ENCODE results near the gene CRAT. TPM values are rescaled to one million over a fixed set of nuclear protein-coding genes. Genes with fewer than 3 reads are reported as not detected.

The CRAT gene
- polyA plus RNA-seq, 1 donor (not counting 4 experiments of a cell fraction or from before 2014, with no cell fraction given) = 6.5 TPM

DNA sequence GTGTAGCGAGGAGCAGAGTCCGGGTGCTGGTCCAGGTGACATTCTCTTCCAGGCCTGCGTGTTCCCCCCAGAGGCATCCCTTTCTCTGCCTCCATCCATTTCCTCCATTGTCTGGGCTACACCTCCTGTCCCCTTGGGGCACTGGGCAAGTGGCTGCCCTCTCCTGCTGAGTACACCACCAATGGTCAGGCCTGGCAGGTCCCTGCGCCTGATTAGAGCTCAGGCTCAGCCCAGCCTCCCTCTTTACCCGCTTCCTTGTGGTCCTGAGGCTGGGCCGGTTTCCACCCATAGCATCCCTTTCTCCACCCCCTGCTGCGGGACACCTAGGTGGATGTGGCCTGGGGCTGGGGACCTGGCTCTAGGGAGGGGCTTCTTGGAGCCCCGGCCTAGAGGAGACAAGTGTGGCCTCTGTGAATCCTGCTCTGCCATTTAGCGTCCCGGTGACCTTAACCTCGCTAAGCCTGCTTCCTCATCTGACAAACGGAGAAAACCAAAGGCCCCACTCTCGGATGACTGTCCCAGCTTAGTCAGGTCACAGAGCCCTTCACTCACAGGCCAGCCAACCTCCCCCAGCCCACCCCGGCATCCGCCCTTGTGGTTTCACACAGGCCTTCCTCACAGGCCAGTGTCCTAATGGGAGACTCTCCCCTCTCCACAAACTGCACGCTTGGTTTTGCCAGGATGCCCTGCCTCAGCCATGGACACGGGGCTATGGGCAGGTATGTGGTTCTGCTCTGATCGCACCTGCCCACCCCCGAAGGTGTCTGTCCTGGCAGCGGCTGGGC is 16.8 kb downstream of the CRAT start:
- Histone ChIP-seq H4K20me1 (ENCODE audit: control insufficient read depth, extremely low read depth, insufficient read depth, low read length) (no peaks in the 10 kb centered on the region), H3K9ac (ENCODE audit: control insufficient read depth, extremely low read depth, insufficient read depth, low read length) (no peak overlapping the region), H3K4me1 (ENCODE audit: control insufficient read depth, extremely low read depth, insufficient read depth, low read length) (peaks cover 7% of the 10 kb centered on the region), H3K79me2 (ENCODE audit: control insufficient read depth, insufficient read depth, low read length) (no peaks in the 10 kb centered on the region), H2AFZ (ENCODE audit: control insufficient read depth, low read length) (no peak overlapping the region), H3K27me3 (ENCODE audit: control insufficient read depth, extremely low read depth, insufficient read depth, low read length) (no peaks in the 10 kb centered on the region), H3K36me3 (ENCODE audit: control insufficient read depth in 2 of 2, extremely low read depth in 1 of 2, insufficient read depth in 2 of 2, low read length in 2 of 2) (peaks cover 7 to 10% of the 10 kb centered on the region in 2 experiments), H3K4me3 (ENCODE audit: control insufficient read depth in 2 of 3, extremely low read depth in 1 of 3, insufficient read depth in 2 of 3, low read depth in 1 of 3, low read length in 3 of 3) (no peak overlapping the region), H3K27ac (ENCODE audit: control insufficient read depth, insufficient read depth, low read length) (no peak overlapping the region), H3K9me1 (ENCODE audit: control insufficient read depth, extremely low read depth, insufficient read depth, low read length) (no peaks in the 10 kb centered on the region), H3K9me3 (ENCODE audit: control insufficient read depth, low read depth, low read length) (no peaks in the 10 kb centered on the region), H3K4me2 (ENCODE audit: control insufficient read depth, extremely low read depth, insufficient read depth, low read depth, low read length) (no peak overlapping the region)
- no peak for FAIRE-seq
- dilution Hi-C loops (cut with MboI; ENCODE audit: extremely low pct_ligation_motif_present, low sequenced_read_pairs) = no loop called here
- DNase-seq (ENCODE audit: low read depth, low spot score) = no peak
- no peak for TF ChIP-seq EZH2 (IDR thresholded peaks at IDR 0.05; ENCODE audit: low read length)
- TF ChIP-seq, protein P1, sequence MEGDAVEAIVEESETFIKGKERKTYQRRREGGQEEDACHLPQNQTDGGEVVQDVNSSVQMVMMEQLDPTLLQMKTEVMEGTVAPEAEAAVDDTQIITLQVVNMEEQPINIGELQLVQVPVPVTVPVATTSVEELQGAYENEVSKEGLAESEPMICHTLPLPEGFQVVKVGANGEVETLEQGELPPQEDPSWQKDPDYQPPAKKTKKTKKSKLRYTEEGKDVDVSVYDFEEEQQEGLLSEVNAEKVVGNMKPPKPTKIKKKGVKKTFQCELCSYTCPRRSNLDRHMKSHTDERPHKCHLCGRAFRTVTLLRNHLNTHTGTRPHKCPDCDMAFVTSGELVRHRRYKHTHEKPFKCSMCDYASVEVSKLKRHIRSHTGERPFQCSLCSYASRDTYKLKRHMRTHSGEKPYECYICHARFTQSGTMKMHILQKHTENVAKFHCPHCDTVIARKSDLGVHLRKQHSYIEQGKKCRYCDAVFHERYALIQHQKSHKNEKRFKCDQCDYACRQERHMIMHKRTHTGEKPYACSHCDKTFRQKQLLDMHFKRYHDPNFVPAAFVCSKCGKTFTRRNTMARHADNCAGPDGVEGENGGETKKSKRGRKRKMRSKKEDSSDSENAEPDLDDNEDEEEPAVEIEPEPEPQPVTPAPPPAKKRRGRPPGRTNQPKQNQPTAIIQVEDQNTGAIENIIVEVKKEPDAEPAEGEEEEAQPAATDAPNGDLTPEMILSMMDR (optimal IDR thresholded peaks at IDR 0.05 in 1 of 3, IDR thresholded peaks at IDR 0.05 in 1 of 3, conservative IDR thresholded peaks at IDR 0.05 in 1 of 3; ENCODE audit: extremely low read depth in 1 of 3, insufficient read depth in 2 of 3, low read length in 3 of 3) = no peak

- TF ChIP-seq EZH2 (IDR thresholded peaks at IDR 0.05; ENCODE audit: low read length) = no peak
- TF ChIP-seq, protein P1 (optimal IDR thresholded peaks at IDR 0.05 in 1 of 3, IDR thresholded peaks at IDR 0.05 in 1 of 3, conservative IDR thresholded peaks at IDR 0.05 in 1 of 3; ENCODE audit: extremely low read depth in 1 of 3, insufficient read depth in 2 of 3, low read length in 3 of 3) = no peak
- Histone ChIP-seq H3K4me2 (ENCODE audit: control insufficient read depth, extremely low read depth, insufficient read depth, low read depth, low read length) (no peak overlapping the region), H3K36me3 (ENCODE audit: control insufficient read depth in 2 of 2, extremely low read depth in 1 of 2, insufficient read depth in 2 of 2, low read length in 2 of 2) (peaks cover 18 to 32% of the 10 kb centered on the region in 2 experiments), H2AFZ (ENCODE audit: control insufficient read depth, low read length) (no peak overlapping the region), H3K27ac (ENCODE audit: control insufficient read depth, insufficient read depth, low read length) (no peak overlapping the region), H3K79me2 (ENCODE audit: control insufficient read depth, insufficient read depth, low read length) (peaks cover 2% of the 10 kb centered on the region), H4K20me1 (ENCODE audit: control insufficient read depth, extremely low read depth, insufficient read depth, low read length) (no peaks in the 10 kb centered on the region), H3K9me3 (ENCODE audit: control insufficient read depth, low read depth, low read length) (no peaks in the 10 kb centered on the region), H3K27me3 (ENCODE audit: control insufficient read depth, extremely low read depth, insufficient read depth, low read length) (no peaks in the 10 kb centered on the region), H3K9me1 (ENCODE audit: control insufficient read depth, extremely low read depth, insufficient read depth, low read length) (no peaks in the 10 kb centered on the region), H3K4me3 (ENCODE audit: control insufficient read depth in 2 of 3, extremely low read depth in 1 of 3, insufficient read depth in 2 of 3, low read depth in 1 of 3, low read length in 3 of 3) (no peak overlapping the region), H3K9ac (ENCODE audit: control insufficient read depth, extremely low read depth, insufficient read depth, low read length) (no peak overlapping the region), H3K4me1 (ENCODE audit: control insufficient read depth, extremely low read depth, insufficient read depth, low read length) (peaks cover 11% of the 10 kb centered on the region)
- dilution Hi-C loops (cut with MboI; ENCODE audit: extremely low pct_ligation_motif_present, low sequenced_read_pairs) = no loop called here
- DNase-seq (ENCODE audit: low read depth, low spot score) (no peak), FAIRE-seq (no peak)
These were observed 21.3 kb downstream of the CRAT start for GRCh38 chr9:129089246-129089645.

Data from keratinocyte (primary cell).